ENCODE results near the gene EGLN1.

The EGLN1 gene

GRCh38 chr1:231422798-231423309 is 767 bp upstream of the EGLN1 start (continued):
- TF ChIP-seq ZNF366 (tag by site-specific recombination; conservative IDR thresholded peaks at IDR 0.05), result no peak
- no peak for TF ChIP-seq OVOL3 (tag by site-specific recombination; IDR thresholded peaks at IDR 0.05)
- TF ChIP-seq, protein P1, sequence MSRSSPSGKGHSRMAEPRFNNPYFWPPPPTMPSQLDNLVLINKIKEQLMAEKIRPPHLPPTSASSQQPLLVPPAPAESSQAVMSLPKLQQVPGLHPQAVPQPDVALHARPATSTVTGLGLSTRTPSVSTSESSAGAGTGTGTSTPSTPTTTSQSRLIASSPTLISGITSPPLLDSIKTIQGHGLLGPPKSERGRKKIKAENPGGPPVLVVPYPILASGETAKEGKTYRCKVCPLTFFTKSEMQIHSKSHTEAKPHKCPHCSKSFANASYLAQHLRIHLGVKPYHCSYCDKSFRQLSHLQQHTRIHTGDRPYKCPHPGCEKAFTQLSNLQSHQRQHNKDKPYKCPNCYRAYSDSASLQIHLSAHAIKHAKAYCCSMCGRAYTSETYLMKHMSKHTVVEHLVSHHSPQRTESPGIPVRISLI (tag by site-specific recombination; IDR thresholded peaks at IDR 0.05), result no peak; the same call in 1 of the 2 replicates
- TF ChIP-seq, protein P2, sequence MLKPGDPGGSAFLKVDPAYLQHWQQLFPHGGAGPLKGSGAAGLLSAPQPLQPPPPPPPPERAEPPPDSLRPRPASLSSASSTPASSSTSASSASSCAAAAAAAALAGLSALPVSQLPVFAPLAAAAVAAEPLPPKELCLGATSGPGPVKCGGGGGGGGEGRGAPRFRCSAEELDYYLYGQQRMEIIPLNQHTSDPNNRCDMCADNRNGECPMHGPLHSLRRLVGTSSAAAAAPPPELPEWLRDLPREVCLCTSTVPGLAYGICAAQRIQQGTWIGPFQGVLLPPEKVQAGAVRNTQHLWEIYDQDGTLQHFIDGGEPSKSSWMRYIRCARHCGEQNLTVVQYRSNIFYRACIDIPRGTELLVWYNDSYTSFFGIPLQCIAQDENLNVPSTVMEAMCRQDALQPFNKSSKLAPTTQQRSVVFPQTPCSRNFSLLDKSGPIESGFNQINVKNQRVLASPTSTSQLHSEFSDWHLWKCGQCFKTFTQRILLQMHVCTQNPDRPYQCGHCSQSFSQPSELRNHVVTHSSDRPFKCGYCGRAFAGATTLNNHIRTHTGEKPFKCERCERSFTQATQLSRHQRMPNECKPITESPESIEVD (tag by site-specific recombination; IDR thresholded peaks at IDR 0.05), result peak; percentile 22; the same call in 1 of the 2 replicates
- TF ChIP-seq ZNF621 (tag by site-specific recombination; IDR thresholded peaks at IDR 0.05), result no peak
- peak; percentile 32 for TF ChIP-seq ZNF341 (tag by site-specific recombination; IDR thresholded peaks at IDR 0.05; ENCODE audit: low read depth)
- TF ChIP-seq ZBTB17 (tag by site-specific recombination; IDR thresholded peaks at IDR 0.05), result peak; percentile 26; the same call in 1 of the 2 replicates
- no peak; the same call in none of the 2 replicates for TF ChIP-seq IKZF3 (tag by site-specific recombination; IDR thresholded peaks at IDR 0.05)
- no peak for TF ChIP-seq ZNF558 (tag by site-specific recombination; IDR thresholded peaks at IDR 0.05)
- TF ChIP-seq ZNF138 (tag by site-specific recombination; IDR thresholded peaks at IDR 0.05; ENCODE audit: borderline replicate concordance), result no peak
- TF ChIP-seq OSR2 (tag by site-specific recombination; IDR thresholded peaks at IDR 0.05), result no peak
- no peak for TF ChIP-seq ZNF473 (tag by site-specific recombination; IDR thresholded peaks at IDR 0.05)
- no peak for TF ChIP-seq ZNF221 (tag by site-specific recombination; IDR thresholded peaks at IDR 0.05; ENCODE audit: borderline replicate concordance)
- no peak for TF ChIP-seq ZNF37A (tag by site-specific recombination; IDR thresholded peaks at IDR 0.05)
- TF ChIP-seq, protein P3, sequence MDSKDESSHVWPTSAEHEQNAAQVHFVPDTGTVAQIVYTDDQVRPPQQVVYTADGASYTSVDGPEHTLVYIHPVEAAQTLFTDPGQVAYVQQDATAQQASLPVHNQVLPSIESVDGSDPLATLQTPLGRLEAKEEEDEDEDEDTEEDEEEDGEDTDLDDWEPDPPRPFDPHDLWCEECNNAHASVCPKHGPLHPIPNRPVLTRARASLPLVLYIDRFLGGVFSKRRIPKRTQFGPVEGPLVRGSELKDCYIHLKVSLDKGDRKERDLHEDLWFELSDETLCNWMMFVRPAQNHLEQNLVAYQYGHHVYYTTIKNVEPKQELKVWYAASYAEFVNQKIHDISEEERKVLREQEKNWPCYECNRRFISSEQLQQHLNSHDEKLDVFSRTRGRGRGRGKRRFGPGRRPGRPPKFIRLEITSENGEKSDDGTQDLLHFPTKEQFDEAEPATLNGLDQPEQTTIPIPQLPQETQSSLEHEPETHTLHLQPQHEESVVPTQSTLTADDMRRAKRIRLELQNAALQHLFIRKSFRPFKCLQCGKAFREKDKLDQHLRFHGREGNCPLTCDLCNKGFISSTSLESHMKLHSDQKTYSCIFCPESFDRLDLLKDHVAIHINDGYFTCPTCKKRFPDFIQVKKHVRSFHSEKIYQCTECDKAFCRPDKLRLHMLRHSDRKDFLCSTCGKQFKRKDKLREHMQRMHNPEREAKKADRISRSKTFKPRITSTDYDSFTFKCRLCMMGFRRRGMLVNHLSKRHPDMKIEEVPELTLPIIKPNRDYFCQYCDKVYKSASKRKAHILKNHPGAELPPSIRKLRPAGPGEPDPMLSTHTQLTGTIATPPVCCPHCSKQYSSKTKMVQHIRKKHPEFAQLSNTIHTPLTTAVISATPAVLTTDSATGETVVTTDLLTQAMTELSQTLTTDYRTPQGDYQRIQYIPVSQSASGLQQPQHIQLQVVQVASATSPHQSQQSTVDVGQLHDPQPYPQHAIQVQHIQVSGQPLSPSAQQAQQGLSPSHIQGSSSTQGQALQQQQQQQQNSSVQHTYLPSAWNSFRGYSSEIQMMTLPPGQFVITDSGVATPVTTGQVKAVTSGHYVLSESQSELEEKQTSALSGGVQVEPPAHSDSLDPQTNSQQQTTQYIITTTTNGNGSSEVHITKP (tag by site-specific recombination; IDR thresholded peaks at IDR 0.05), result no peak
- TF ChIP-seq ZNF544 (tag by site-specific recombination; IDR thresholded peaks at IDR 0.05), result no peak
- no peak for TF ChIP-seq ZNF423 (tag by site-specific recombination; IDR thresholded peaks at IDR 0.05)
- no peak for TF ChIP-seq ZNF133 (tag by site-specific recombination; IDR thresholded peaks at IDR 0.05)
- TF ChIP-seq, protein P4, sequence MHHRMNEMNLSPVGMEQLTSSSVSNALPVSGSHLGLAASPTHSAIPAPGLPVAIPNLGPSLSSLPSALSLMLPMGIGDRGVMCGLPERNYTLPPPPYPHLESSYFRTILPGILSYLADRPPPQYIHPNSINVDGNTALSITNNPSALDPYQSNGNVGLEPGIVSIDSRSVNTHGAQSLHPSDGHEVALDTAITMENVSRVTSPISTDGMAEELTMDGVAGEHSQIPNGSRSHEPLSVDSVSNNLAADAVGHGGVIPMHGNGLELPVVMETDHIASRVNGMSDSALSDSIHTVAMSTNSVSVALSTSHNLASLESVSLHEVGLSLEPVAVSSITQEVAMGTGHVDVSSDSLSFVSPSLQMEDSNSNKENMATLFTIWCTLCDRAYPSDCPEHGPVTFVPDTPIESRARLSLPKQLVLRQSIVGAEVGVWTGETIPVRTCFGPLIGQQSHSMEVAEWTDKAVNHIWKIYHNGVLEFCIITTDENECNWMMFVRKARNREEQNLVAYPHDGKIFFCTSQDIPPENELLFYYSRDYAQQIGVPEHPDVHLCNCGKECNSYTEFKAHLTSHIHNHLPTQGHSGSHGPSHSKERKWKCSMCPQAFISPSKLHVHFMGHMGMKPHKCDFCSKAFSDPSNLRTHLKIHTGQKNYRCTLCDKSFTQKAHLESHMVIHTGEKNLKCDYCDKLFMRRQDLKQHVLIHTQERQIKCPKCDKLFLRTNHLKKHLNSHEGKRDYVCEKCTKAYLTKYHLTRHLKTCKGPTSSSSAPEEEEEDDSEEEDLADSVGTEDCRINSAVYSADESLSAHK (tag by site-specific recombination; IDR thresholded peaks at IDR 0.05), result no peak
- no peak for TF ChIP-seq KLF7 (tag by site-specific recombination; IDR thresholded peaks at IDR 0.05; ENCODE audit: borderline replicate concordance)
- 0 out of 2 replicates have a peak, but pooled peaks have one; percentile 37 for TF ChIP-seq ZBTB11 (tag by site-specific recombination; conservative IDR thresholded peaks at IDR 0.05; ENCODE audit: low read depth)
- no peak for TF ChIP-seq ZNF48 (tag by site-specific recombination; IDR thresholded peaks at IDR 0.05)
- TF ChIP-seq, protein P5, sequence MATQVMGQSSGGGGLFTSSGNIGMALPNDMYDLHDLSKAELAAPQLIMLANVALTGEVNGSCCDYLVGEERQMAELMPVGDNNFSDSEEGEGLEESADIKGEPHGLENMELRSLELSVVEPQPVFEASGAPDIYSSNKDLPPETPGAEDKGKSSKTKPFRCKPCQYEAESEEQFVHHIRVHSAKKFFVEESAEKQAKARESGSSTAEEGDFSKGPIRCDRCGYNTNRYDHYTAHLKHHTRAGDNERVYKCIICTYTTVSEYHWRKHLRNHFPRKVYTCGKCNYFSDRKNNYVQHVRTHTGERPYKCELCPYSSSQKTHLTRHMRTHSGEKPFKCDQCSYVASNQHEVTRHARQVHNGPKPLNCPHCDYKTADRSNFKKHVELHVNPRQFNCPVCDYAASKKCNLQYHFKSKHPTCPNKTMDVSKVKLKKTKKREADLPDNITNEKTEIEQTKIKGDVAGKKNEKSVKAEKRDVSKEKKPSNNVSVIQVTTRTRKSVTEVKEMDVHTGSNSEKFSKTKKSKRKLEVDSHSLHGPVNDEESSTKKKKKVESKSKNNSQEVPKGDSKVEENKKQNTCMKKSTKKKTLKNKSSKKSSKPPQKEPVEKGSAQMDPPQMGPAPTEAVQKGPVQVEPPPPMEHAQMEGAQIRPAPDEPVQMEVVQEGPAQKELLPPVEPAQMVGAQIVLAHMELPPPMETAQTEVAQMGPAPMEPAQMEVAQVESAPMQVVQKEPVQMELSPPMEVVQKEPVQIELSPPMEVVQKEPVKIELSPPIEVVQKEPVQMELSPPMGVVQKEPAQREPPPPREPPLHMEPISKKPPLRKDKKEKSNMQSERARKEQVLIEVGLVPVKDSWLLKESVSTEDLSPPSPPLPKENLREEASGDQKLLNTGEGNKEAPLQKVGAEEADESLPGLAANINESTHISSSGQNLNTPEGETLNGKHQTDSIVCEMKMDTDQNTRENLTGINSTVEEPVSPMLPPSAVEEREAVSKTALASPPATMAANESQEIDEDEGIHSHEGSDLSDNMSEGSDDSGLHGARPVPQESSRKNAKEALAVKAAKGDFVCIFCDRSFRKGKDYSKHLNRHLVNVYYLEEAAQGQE (tag by site-specific recombination; IDR thresholded peaks at IDR 0.05), result no peak
- no peak; the same call in 1 of the 2 replicates for TF ChIP-seq ZNF10 (tag by site-specific recombination; IDR thresholded peaks at IDR 0.05)
- no peak for TF ChIP-seq ZNF624 (tag by site-specific recombination; IDR thresholded peaks at IDR 0.05)
